ENCODE data around the gene GNG5. TPM values are rescaled to one million over a fixed set of nuclear protein-coding genes. Genes with fewer than 3 reads are reported as not detected.

GNG5 gene
- total RNA-seq, 1 experiment from 2014 or later: 115 TPM

DNA sequence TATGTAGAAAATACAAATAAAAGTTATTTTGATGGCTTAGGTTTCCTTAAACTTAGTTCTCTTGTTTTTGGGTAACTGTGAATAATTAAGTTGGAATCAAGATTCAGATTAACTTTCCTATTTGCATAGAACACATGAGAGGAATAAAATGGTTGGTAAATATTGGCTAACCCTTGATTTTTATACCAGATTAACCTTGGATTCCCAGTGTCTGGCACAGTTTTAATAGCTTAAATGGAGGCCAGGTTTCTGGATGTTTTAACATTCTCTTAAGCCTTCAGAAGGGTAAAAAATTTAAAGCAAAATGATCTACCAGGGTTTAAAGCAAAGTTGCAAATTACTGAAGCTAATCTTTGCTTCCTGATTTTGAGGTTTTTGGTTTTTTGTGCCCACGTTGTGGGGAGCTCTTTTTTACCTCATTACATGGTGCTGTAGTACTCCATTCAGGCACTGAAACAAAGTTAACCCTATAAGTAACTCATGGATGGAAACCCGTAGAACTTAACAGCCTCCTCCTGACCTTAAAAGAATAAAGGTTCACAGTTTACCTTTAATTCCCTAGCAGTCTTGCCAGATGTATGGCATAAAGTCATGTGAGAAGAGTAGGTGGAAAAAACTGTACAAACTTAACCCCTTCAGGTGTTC, 8.6 kb downstream of the GNG5 start:
- no peak overlapping the region for H2BK15ac ChIP-seq (ENCODE audit: low read depth, low read length)
- H3K18ac ChIP-seq (ENCODE audit: insufficient read length, low read depth, low read length): no peak overlapping the region
- no peak overlapping the region for H2AFZ ChIP-seq (ENCODE audit: low read length)
- no peaks in the 10 kb centered on the region for H4K20me1 ChIP-seq (ENCODE audit: control insufficient read depth, insufficient read depth, insufficient read length)
- H2BK20ac ChIP-seq (ENCODE audit: low read depth, low read length, poor library complexity, severe bottlenecking): no peak overlapping the region
- H3K27me3 ChIP-seq (ENCODE audit: insufficient read depth, low read length): no peaks in the 10 kb centered on the region
- WGBS (ENCODE audit: extremely low coverage, insufficient read length, low lambda C conversion rate): no CpG with 5 or more reads among the region's 2 CpGs
- H3T11ph ChIP-seq (ENCODE audit: low read length): no peak overlapping the region
- peaks cover 9 to 20% of the 10 kb centered on the region in 2 experiments for H3K4me1 Mint-ChIP-seq
- no peak overlapping the region for H3K14ac ChIP-seq (ENCODE audit: insufficient read depth, low read length)
- H3K27ac ChIP-seq (ENCODE audit: insufficient read length, low read depth, low read length): no peak overlapping the region
- H3K9ac ChIP-seq (ENCODE audit: extremely low read depth, insufficient read length, low read length): no peak overlapping the region
- no peaks in the 10 kb centered on the region for H3K23me2 ChIP-seq (ENCODE audit: insufficient read length, low read depth, low read length, poor library complexity, severe bottlenecking)
- no peak overlapping the region for H2BK12ac ChIP-seq (ENCODE audit: insufficient read length, low read depth, low read length)
- no peaks in the 10 kb centered on the region for H3K79me2 ChIP-seq (ENCODE audit: insufficient read depth, low read length)
- no peak overlapping the region for H3K27ac Mint-ChIP-seq
- H3K4ac ChIP-seq (ENCODE audit: low read depth, low read length): no peak overlapping the region
- no peak overlapping the region for H4K8ac ChIP-seq (replicated peaks; ENCODE audit: insufficient read length, low read depth, low read length)
- H4K5ac ChIP-seq (ENCODE audit: insufficient read length, low read depth, low read length): no peak overlapping the region
- no peaks in the 10 kb centered on the region; the same call in 1 of the 2 replicates for H3K4me1 ChIP-seq (ENCODE audit: insufficient read depth, low read length)
- TF ChIP-seq, protein P1, sequence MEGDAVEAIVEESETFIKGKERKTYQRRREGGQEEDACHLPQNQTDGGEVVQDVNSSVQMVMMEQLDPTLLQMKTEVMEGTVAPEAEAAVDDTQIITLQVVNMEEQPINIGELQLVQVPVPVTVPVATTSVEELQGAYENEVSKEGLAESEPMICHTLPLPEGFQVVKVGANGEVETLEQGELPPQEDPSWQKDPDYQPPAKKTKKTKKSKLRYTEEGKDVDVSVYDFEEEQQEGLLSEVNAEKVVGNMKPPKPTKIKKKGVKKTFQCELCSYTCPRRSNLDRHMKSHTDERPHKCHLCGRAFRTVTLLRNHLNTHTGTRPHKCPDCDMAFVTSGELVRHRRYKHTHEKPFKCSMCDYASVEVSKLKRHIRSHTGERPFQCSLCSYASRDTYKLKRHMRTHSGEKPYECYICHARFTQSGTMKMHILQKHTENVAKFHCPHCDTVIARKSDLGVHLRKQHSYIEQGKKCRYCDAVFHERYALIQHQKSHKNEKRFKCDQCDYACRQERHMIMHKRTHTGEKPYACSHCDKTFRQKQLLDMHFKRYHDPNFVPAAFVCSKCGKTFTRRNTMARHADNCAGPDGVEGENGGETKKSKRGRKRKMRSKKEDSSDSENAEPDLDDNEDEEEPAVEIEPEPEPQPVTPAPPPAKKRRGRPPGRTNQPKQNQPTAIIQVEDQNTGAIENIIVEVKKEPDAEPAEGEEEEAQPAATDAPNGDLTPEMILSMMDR (conservative IDR thresholded peaks at IDR 0.05): no peak
- DNase-seq: no peak
- no peaks in the 10 kb centered on the region for H3K27me3 Mint-ChIP-seq (ENCODE audit: low read depth)
- H2BK120ac ChIP-seq (ENCODE audit: low read depth, low read length, poor library complexity, severe bottlenecking): no peak overlapping the region
- no peaks in the 10 kb centered on the region for H3K9me3 ChIP-seq (ENCODE audit: control insufficient read depth, low read depth, low read length)
- H3K4me2 ChIP-seq (ENCODE audit: insufficient read depth, insufficient read length, low read length): no peak overlapping the region
- no peak overlapping the region for H3K4me3 Mint-ChIP-seq
- H2BK5ac ChIP-seq (ENCODE audit: insufficient read length, low read length): no peak overlapping the region
- H3K36me3 Mint-ChIP-seq (ENCODE audit: insufficient read depth in 1 of 3, low read depth in 3 of 3): peaks cover 9 to 61% (median 48%) of the 10 kb centered on the region in 3 experiments; a peak in 6 of 7 replicates
- no peaks in the 10 kb centered on the region for H3K9me3 Mint-ChIP-seq
- no peak overlapping the region for H3K23ac ChIP-seq (ENCODE audit: insufficient read length, low read depth, low read length)
- no peaks in the 10 kb centered on the region for H3K79me1 ChIP-seq (ENCODE audit: insufficient read depth, low read depth, low read length, poor library complexity, severe bottlenecking)
- H4K91ac ChIP-seq (ENCODE audit: insufficient read length, low read depth, low read length): no peak overlapping the region
- H2AK5ac ChIP-seq (ENCODE audit: insufficient read length, low read length): no peak overlapping the region
- H3K56ac ChIP-seq (ENCODE audit: insufficient read length, low read depth, low read length): no peak overlapping the region
